Stimulated activated CD4-positive, alpha-beta T cell treated with anti-CD3 and anti-CD28 coated beads, Interleukin-15, amount 100 ng/mL, for 24 hours (primary cell): ENCODE measurements around the gene AKAP12.
A peak's percentile ranks its signal among the peaks of the same experiment; 100 is the strongest.

Source experiments
- DNase-seq: peaks from one replicate; pipeline ENCODE4 v3.0.0-alpha.2; 2020

Gene AKAP12

GRCh38 chr6:151284012-151284411 is 44.2 kb downstream of the AKAP12 start:
- DNase-seq, result no peak

- DNase-seq, result no peak
Measured at GRCh38 chr6:151284548-151285017, 44.8 kb downstream of the AKAP12 start.

DNA sequence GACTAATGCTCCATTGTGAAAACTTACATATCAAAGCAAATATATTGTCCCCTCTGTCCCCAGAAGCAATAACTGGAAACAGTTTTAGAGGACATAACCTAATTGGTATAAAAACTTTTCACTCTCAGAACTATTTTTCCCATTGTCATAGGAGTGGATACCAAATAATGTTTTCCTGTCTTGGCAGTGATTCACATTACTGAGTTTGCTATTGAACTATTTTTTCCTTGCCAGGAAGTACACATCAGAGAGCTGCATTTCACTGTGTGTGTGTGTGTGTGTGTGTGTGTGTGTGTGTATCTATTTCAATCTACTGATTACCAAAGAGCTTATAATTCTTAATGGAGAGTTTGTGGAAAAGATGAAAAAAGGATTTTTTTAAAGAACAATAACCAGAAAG is 45.4 kb downstream of the AKAP12 start:
- no peak for DNase-seq

GRCh38 chr6:151286214-151286613 is 46.4 kb downstream of the AKAP12 start:
- no peak for DNase-seq

DNA sequence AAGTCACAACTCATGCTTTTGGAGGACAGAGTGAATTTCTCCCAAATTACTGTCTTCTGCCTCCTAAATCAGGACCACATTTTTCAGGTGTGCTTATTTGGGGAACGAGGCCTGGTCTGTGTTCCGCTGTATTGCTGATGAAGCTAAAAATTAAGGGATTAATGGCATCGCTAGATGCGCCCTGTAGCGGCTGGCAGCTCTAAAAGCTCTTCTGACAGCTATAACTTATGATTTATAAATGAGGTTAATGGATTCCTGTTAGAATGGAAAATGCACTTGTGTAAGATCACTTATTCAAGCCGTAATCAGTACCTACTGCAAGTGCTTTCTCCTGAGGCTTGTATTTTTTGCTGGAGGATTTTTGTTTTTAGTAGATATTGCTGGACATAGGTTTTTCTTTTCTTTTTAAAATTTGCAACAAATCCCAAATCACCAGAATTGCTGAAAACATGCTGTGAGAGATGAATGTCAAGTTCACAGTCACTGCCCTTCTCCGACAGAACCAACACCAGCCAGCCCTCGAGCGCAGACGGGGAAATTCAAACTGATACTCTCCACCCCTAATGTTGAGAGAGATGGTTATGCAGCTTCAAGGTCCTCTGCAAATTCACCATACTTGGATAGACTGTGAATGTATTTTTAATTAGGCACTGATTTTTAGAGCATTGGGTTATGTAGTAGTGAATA is 49.1 kb downstream of the AKAP12 start:
- peak; percentile 26 for DNase-seq

- DNase-seq, result no peak
Measured at GRCh38 chr6:151289399-151290007, 49.7 kb downstream of the AKAP12 start.

GRCh38 chr6:151290877-151291721 is 51.3 kb downstream of the AKAP12 start:
- DNase-seq, result no peak

GRCh38 chr6:151291722-151292059 is 51.9 kb downstream of the AKAP12 start:
- DNase-seq, result no peak

DNA sequence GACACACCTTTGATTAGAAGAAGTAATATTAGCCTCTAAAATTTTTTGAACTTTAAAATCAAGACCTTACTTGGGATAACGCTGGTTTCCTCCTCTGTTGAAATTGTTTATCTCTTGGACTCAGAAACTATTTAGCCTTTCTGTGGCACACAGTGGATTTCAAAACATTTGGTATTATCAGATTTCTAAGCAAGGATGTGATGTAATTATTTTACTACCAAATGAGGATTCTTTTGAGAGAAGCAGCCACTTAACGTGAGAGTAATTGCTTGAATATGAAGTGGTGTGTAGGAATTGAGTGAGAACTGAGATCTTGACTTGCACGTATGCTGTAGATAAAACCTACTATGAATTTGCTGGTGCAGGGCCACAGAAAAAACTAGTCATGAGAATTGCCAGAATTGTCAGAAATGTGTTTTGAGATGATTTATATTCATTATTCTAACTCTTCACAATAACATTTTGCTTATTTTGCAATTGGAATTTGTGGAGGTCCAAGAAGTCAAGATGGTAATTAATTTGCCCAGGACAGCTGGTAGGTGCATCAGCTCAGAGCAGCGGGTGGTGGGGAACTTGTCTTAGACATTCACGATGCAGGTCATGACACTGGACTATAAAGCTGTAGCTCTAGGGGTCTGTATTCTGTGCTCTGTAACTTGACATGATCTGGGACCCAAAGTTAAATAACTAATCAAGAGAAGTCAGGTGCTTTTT is 53.4 kb downstream of the AKAP12 start:
- no peak for DNase-seq

- no peak for DNase-seq
Measured at GRCh38 chr6:151293688-151294016, 53.9 kb downstream of the AKAP12 start.

DNA sequence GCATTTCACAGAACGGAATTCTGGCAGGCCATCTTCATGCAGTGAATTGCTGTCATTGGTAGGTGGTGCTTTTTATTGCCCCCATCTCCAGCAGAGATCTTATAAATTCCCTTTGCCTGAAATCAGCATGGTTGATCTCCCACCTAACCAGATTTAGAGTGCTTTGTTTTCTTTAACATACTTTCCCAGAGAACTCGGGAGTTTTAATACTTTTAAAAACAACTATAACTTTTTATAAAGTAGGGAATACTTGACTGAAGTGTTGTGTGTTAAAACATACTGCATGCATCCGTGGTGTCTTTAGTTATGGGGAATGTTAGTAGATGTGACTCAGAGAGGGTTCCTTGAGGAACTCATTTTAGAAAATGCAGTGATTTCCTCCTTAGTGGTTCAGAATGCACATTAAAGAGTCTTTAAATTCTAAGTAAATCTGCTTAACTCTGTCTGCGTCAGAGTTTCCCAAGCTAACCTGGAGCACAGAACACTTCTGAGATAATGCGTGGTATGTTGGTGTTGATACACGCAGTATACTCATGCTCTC is 54.9 kb downstream of the AKAP12 start:
- DNase-seq, result no peak

DNA sequence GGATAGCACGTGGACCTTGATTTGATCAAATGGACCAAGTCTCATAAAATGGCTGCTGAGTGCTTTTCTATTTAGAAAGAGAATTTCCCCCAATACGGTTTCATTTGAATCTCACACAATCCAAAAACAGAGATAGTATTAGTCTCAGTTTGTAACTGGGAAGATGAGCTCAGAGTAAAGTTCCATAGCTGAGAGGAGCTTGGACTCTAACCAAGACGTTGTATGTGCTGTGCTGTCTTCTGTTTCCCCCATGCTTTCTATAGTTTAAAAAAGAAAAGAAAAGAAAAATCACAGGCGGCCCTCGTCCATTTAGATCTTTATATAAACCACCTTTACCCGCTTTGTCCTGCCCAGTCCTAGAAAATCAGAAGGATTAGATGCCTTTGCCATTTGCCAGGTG is 58.1 kb downstream of the AKAP12 start:
- DNase-seq, result no peak

- DNase-seq, result no peak
Measured at GRCh38 chr6:151299011-151299410, 59.2 kb downstream of the AKAP12 start.

GRCh38 chr6:151300267-151300991 is 60.7 kb downstream of the AKAP12 start:
- DNase-seq, result no peak

GRCh38 chr6:151301547-151301946 is 61.8 kb downstream of the AKAP12 start:
- no peak for DNase-seq

DNA sequence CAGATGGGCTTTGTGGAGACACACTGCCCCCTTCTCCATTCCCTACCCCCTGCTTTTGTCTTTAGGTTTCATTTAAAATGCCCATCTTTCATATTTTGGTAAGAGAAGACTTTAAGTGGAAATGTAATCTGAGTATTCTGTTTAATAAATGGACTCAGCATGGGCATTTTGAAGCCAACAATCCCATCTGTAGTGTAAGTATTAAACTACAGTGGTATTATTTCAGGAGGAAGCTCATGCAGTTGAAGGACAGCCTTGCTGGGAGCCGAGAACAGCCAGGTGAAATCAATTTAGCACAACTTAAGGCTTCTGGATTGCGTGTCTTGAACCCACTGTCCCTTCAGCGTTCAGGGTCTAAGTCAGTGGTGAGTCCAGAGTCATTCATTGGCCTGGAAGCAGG is 63.5 kb downstream of the AKAP12 start:
- DNase-seq, result no peak

DNA sequence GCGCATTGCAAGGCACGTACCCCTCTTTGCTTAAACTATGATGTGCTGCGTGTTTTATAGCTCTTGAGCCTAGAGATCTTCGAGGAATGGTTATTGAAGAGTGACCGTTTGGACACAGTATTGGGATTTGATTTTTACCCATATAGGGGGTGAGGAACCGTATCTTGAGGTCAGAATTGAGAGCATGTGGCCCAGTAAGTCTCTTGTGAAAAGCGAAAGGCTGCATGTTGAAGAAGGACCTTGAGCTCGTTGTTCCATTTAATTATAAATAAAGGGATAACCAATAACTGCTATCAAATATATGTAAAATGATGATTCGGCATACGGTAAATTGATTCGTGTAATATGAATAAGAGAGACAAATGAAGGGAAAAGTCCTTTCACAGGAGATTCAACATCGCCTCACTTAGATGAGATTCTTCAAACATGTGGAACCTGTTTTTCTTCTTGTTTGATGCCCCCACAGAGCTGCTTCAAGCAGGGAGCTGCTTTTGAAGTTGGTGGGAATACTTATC is 66.6 kb downstream of the AKAP12 start:
- no peak for DNase-seq

DNA sequence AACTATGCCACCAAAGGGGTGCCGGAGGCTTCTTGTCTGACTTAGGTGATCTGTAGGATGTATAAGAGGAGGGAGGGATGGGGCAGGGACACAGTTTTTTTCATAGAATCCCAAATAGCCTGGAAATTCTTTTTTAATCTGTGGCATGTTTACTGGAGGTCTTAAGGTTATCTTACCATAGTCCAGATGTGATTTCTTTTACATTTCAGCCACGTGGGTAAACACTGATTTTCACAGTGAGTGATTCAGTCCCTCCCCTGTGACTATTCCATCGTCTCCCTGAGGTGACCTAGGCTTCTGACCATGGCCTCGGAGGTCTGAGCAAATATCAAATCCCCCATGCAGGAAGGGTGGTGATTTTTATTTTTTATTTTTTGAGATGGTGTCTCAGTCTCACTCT is 67.7 kb downstream of the AKAP12 start:
- DNase-seq, result no peak

GRCh38 chr6:151309619-151310018 is 69.9 kb downstream of the AKAP12 start:
- DNase-seq, result no peak

DNA sequence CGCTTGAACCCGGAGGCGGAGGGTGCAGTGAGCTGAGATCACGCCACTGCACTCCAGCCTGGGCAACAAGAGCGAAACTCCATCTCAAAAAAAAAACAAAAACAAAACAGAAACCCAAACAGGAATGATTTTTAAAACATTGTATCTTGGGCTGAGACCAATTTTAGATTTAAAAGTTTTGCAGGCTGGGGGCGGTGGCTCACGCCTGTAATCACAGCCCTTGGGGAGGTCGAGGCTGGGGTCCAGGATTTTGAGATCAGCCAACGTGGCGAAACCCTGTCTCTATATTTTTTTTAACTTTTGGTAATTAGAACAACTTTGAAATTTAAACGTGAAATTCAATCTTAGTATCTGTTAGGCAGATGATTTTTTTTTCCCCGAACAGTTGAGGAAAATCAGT is 70.5 kb downstream of the AKAP12 start:
- DNase-seq, result no peak

GRCh38 chr6:151310852-151311767 is 71.3 kb downstream of the AKAP12 start:
- DNase-seq, result no peak
